ENCODE data around the gene SPRY4.
"Not testable (repeated sequence)": the region's sequence is repeated elsewhere in the genome, so short reads cannot be mapped to it uniquely, and the experiment has no call there.

SPRY4 gene, protein sequence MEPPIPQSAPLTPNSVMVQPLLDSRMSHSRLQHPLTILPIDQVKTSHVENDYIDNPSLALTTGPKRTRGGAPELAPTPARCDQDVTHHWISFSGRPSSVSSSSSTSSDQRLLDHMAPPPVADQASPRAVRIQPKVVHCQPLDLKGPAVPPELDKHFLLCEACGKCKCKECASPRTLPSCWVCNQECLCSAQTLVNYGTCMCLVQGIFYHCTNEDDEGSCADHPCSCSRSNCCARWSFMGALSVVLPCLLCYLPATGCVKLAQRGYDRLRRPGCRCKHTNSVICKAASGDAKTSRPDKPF

DNA sequence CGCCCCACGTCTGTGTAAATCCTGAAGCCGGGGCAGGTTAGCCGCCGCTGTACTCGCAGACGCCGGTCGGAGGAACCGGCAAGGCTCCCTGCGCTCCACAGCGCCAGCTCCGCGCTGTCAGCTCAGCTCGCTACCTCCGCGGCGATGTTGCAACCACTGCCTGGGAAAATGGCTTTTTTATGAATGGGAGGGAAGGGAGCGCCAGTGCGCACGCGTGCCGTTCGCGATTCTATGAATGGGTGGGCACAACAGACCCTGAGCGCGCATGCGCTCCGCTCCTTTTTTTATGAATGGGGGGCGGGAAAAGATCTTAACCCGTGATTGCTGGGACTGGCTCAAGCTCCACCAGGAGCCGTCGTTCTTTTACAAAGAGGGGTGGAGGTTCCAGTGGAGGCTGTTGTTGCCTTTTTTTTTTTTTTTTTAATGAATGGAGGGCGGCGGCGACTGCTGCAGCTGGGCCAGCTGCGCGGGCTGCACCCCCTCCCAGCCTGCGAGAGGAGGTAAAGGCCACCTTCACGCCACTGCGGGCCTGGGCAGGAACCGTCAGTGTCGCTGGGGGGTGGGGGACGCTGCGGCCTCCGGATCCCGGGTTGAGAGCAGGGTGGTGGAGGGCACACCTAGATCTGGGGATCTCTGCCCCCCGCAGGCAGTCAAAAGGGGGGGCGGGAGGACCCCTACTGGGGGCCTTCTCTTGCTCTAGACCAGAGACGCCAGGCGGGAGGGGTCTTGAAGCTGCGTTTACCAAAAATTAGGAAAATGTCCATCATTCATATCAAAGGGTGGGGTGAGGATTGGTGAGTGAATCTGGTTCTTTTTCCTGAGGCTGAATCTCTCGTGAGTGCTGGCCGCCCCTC is at the start of gene SPRY4:
SPRY4 (minus strand) TSS at position 151 of the 854 bp plus-strand sequence. CDS start 9,913 bp downstream, outside the sequence.
- peak; percentile 66 to 77 (median 67) for DNase-seq (ENCODE audit: low read depth in 3 of 3)

DNA sequence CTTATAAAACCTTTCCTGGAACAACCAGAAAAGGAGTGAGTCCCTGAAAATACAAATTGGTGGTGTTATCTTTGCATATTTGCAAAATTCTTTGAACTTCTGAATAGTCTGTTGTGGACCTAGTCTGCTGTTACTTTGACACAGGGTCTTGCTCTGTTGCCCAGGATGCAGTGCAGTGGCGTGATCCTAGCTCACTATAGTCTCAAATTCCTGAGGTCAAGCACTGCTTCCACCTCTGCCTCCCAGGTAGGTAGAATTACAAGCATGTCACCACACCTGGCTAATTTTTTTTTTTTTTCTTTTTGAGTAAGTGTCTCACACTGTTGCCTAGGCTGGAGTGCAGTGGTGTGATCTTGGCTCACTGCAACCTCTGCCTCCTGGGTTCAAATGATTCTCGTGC is 43.7 kb upstream of the SPRY4 start:
- no peak for DNase-seq (ENCODE audit: low read depth in 3 of 3)

DNA sequence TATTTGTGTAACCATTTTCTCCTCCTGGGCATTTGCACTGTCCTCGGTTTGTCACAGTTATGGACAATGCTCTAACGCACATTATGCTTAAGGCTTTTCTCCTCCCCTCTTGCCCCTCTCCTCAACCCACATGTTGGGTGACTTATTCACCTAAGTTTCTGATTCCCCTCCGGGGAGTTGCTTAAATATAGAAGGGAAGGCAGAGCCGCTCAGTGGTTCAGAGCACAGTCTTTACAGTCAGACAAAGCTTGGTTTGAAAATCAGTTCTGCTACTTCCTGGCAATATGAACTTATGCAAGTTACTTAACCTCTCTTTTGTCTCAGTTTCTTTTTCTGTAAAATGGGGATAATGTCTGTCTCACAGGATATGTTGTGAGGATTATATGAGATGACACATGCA is 41.2 kb upstream of the SPRY4 start:
- no peak for DNase-seq (ENCODE audit: low read depth in 3 of 3)

DNA sequence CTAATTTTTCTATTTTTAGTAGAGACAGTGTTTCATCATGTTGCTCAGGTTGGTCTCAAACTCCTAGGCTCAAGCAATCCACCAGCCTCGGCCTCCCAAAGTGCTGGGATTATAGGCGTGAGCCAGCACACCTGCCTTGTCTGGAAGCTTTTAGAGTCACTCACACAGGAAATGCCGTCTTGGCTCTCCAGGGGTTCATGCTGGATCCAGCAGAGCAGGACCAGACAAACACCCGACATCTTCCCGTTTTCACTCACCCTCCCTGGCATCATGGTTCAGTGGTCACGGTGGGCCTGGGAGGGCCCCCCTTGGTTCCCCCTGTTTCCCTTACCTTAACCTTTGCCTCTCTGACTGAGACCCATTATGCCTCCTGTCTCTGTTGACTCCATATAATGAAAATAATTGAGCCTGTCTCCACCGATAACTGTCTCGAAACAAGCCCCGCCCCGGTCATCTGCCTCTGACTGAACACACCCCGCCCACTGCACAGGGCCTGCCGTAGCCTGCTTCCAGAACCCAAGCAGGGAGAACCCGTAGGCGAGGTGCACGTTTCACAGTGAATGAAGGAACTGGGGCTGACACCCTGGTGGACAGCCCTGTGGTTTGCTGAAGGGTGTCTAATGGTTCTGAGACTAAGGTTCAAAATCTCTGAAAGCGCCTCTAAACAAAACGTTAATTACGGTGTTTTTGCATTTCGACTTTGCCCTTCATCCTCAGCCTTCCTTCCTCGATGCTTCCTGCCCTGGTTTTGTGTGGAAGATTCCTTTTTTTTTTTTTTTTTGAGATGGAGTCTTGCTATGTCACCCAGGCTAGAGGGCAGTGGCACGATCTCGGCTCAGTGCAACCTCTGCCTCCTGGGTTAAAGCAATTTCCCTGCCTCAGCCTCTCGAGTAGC is 39.7 kb upstream of the SPRY4 start:
- no peak for DNase-seq (ENCODE audit: low read depth in 3 of 3)

DNA sequence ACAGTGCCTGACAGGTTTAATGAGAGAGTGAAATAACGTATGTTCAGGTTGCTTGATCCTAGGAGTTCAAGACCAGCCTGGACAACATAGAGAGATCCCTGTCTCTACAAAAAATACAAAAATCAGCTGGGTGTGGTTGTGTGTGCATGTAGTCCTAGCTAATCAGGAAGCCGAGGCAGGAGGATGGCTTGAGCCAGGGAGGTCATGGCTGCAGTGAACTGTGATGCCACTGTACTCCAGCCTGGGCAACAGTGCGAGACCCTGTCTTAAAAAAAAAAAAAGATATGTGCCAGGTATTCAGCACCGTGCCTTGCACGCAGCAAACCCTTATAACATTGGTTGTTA is 38.8 kb upstream of the SPRY4 start:
- no peak for DNase-seq (ENCODE audit: low read depth in 3 of 3)

DNA sequence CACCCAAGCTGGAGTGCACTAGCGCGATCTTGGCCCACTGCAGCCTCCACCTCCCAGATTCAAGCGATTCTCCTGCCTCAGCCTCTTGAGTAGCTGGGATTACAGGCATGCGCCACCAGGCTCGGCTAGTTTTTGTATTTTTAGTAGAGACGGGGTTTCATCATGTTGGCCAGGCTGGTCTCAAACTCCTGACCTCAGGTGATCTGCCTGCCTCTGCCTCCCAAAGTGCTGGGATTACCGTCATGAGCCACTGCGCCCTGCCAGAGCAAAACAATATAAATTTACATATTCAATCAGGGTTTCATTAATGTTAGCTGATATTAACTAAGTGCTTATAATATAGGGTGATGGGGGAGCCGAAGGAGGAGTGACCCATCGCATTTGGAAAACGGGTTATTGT is 37.4 kb upstream of the SPRY4 start:
- not testable (repeated sequence) for DNase-seq (ENCODE audit: low read depth in 3 of 3)

DNA sequence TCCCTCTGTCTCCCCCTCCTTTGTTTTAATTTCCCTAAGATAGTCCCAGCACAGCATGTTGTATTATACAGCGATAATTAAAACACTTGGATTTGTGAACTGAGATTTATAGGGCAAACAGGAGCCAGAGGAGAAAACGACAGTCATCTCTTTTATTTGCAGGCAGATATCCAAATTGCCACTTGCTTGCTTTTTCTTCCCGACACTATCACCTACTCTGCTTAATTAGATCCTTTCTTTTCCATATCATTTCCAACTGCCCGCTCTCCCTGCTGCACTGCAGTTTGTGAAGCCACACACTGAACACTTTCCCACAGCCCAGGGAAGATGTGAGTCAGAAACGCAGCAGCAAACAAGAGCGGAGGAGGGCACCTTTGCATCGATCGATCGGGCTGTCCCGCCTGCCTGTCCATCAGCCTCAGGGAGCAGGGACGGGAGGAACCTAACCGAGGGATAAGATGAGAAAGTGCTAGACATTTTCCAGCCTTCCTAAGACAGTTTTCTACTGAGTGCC is 35.8 kb upstream of the SPRY4 start:
- DNase-seq (ENCODE audit: low read depth in 3 of 3) = no peak

DNA sequence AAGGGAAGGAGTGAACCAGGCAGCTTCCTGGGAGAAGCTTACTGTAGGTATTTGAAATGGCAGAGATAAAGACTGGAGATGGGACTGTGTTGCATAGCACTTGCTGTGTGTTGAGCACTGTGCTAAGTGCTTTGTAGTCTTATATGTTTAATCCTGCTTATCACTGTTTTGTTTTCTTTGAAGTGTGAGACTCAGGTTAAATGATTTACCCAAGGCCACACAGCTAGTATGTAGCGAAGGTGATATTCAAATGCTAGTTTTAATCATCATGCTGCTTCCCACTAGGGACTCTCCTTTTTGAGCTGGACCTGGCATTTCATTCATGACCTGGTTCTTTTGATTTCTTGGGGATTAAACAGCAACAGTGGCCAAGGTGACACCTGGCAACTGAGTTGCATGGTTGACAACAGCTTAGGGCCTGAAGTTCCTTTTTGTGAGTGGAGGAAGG is 35.3 kb upstream of the SPRY4 start:
- DNase-seq (ENCODE audit: low read depth in 3 of 3) = no peak

DNA sequence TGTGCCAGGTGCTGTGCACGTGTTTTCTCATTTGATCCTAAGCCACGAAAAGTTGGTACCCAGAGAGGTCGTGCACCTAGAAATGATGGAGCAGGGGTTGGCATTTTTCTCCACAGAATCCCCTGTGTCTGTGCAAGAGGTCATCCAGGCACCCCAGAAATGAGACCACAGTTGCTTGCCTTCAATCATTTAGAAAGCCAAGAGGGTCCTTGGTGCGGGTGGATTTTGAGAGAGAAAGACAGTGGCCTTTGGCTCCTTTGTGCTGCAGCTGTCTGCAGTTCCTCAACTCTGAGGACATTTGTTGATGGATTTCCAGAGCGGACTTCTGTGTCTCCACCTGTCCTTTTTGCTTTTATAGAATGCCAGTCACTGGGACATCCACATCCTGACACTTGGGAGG is 33.8 kb upstream of the SPRY4 start:
- no peak for DNase-seq (ENCODE audit: low read depth in 3 of 3)

DNA sequence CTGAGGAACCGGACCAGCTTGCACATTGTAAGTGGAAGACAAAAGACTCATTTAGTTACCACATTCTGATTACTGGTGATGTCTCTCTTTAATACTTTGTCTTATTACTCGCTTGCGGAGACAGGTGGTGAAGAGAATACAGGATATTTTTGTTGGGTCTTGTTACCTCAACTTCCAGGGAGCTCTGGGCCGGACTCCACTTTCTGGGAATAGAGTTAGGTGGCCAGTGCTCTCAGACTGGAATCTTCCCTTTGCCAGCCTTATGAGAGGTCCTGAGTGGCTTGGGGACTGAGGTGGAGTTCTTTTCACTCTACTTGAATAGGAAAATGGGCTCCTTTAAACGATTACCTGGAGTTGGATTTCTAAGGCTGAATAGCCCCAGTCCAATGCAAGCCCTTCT is 33.3 kb upstream of the SPRY4 start:
- DNase-seq (ENCODE audit: low read depth in 3 of 3) = no peak

DNA sequence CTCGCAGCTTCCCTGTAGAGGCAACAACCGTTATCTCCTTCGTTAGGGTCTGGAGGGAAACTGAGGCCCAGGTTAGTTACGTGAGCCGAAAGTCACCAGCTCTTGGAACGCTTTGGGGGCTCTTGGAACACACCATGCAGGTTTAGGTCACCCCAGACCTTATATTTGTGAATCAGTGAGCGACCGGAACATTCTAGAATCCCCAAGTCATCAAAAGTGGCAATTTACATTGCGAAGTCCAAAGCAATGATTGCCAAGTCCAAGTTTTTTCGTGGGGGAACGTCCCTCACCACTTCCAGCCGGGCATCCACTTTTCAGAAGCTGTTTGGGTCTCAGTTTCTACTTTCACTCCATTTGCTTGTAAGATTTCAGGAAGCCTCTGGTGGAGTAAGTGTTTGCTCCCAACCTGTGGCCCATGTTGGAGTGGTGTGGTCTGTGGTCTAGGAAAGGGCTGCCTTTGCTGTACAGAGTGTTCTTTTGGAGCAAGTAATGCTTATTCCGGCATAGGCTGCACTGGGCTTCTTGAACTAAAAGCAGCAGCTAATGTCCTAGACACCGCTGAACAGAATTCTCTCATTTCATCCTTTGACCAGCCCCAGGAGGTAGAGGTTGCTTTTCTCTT is 32.8 kb upstream of the SPRY4 start:
- peak in 1 of 3 experiments; percentile 7 for DNase-seq (ENCODE audit: low read depth in 3 of 3)

DNA sequence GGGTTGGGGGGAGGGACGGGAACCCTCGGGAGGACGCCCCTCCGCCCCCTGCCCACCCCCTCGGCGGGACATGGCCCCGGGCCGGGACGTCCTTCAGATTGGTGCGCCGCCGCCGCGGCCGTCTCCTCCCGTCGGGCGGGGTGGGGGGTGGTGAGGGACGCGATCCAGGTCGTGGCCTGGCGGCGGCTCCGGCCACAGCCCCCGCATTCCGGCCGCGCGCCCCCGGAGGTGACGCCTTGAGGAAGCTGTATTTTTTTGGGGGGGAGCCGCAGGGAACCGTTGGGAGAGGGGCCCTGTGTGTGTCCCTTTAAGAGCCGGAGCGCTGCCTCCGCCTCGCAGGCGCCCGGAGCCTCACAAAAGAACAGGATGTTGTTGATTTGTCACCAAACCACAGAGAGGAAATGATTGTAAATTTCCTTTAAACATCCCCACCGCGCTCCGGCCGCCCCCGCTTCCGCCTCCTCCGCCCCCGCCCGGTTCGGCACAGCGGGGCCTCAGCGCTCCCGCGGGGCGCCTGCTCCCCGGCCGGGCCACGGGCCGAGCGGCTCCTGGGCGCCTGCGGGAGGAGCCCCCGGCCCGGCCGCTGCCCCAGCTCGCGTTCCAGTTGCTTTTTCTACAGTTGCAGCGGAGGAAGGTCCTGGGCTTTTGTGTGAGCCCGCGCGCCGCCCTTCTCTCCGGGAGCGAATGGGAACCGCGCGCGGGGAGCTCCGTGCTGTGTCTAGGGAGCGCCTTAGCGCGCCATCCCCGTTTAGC is 32.1 kb upstream of the SPRY4 start:
- DNase-seq (ENCODE audit: low read depth in 3 of 3) = peak; percentile 88 to 92 (median 90)

DNA sequence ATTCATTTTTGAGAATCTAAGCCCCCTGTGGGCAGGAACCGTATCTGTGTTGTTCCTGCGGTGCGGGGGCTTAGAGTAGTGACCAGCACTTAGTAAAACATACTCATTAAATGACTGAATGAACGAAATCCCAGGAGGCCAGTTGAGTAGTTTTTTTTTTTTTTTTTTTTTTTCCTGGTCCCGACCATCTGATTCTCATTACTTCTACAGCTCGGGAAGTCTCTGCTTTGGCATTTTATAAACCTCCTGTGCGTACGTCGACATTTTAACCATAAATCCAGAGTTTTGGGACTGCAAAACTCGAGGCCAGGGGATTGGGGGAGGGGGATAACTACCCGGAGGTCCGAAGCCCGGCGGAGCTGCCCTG is 31.5 kb upstream of the SPRY4 start:
- no peak for DNase-seq (ENCODE audit: low read depth in 3 of 3)

DNA sequence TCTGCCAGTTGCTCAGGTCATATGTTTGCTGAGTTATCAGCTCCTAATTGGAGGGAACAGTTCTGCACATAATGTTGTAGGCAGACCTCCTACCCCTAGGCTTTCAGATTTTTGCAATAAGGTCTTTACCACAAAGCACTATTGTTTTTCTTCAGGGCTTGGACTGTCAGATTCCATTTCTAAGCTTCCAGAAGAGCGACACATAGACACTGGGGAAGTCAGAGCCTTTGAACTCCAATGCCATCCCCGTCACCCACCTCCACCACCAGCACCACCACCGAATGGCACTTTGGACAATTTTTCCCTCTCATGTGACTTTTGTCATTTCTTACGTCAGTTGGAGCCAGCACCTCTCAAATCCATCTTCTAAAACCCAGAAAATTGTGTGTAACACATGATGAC is 28.3 kb upstream of the SPRY4 start:
- no peak for DNase-seq (ENCODE audit: low read depth in 3 of 3)

DNA sequence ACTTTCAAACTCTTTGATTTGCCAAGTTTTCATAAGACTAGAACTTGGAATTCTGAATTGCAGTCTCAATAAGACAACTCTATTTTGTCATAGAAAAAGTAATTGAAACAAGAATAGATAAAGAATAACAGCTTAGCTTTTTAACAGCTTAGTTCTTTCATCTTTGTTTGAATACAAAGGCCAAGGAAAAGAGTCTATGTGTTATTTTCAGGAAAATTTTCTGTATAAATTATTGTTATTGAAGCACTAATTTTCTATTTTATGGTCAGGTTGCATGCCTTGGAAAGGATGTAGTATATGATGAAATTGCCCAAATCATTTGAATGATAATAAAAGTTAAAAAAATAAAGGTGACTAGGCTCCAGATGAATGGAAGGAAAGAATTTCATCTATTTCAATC is 25.2 kb upstream of the SPRY4 start:
- DNase-seq (ENCODE audit: low read depth in 3 of 3) = no peak

DNA sequence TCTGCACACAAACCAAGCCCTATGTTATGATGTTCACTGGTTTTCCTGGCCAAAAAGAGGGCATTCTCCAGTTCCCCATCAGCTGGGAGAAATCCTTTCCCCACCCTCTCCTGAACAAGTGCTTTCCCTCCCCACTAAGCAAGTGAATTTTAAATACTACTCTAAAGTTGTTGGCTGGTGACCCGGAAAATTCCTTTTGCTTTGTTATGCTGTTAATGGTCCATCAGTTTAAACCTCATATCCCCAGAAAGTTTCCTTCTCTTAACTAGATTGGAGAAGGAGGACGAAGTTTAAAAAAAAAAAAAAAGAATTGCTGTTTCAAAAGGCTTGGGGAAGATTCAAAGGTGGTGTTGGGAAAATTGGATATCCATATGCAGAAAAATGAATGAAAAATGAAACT is 21.9 kb upstream of the SPRY4 start:
- DNase-seq (ENCODE audit: low read depth in 3 of 3) = no peak

DNA sequence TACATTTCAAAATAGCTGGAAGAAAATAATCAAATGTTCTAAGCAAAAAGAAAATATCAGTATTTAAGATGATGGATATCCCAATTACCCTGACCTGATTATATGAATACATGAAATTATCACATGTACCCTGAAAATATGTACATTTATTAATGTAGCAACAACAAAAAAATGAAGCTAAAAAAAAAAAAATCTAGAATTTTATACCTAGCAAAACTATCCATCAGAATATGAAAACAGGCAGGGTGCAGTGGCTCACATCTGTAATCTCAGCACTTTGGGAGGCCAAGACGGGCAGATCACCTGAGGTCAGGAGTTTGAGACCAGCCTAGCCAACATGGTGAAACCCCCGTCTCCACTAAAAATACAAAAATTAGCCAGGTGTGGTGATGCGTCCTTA is 20.1 kb upstream of the SPRY4 start:
- not testable (repeated sequence) for DNase-seq (ENCODE audit: low read depth in 3 of 3)

DNA sequence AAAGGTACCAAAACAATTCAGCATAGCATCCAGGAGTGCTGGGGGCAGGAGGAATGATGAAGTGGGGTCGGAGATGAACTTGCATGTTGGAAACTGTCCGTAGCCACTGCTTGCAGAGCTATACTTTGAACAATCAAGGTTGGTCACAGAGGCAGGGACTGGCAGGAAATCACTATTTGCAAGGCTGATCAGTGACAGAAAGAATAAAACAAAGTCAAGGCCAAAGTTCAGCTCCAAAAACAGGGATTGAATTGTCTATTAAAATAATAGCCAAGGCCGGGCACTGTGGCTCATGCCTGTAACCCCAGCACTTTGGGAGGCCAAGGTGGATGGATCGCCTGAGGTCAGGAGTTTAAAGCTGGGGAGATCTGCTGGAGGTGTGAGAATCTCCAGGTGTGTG is 18.7 kb upstream of the SPRY4 start:
- DNase-seq (ENCODE audit: low read depth in 3 of 3) = no peak

DNA sequence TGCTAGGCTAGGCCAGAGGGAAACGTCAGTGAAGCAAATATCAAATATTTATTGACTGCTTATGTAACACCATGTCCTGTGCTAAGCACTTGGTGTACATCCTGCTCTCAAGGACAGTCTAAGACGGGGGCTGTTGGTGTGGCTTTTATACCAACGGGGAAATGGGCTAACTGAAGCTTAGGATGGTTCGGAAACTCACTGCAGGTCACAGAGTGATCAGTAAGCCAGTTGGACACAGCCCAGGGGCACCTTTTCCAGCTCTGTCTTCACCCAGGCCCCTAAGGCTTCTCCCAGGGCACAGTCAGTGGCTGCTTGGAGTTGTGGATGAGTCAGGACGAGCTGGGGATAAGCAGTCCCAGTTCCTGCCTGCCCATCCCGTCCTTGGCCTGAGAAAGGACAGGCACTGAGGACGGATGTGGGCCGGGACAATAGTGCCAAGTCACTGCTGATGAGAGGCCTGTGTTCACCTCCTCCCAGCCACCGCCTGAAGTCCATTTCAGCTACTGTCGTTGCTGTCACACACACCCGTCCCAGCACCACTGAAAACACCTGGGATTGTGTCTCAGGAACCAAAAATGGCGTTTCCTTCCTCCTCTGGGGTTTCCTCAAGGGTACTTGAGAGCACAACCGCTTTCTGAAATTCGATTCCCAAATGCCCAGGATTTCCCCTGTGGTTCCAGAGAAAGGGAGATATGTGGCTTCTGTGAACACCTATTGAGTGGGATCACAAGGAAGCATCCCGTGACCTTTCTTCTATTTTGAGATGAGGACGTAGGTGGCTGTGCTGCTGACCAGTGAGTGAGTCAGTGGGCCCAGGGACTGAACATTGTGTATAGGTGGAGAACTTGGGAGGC is 17.5 kb upstream of the SPRY4 start:
- DNase-seq (ENCODE audit: low read depth in 3 of 3) = no peak

DNA sequence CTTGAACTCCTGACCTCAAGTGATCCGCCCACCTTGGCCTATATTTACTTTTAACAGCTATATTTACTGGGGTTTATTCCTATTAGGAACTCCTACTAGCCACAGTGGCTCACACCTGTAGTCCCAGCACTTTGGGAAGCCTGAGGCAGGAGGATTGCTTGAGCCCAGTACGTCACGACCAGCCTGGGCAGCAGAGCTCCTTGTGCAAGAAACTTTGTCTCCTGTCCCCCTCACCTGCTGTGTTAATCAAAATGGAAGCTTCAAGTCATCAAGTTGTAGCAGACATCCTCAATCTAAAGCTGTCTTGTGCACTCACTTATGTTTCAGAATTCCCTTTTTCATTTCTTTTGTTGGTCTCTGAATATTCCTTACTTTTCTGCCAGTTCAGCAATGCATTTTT is 15.0 kb upstream of the SPRY4 start:
- no peak for DNase-seq (ENCODE audit: low read depth in 3 of 3)
